ENCODE data around the gene PCDHGA11. TPM values are rescaled to one million over a fixed set of nuclear protein-coding genes. Genes with fewer than 3 reads are reported as not detected.

Gene PCDHGA11
- total and polyA plus RNA-seq, 10 of the 15 experiments (the other 5 are each of a cell fraction or from before 2014, with no cell fraction given), result 0.21 to 3.4 (median 2.2) TPM

DNA sequence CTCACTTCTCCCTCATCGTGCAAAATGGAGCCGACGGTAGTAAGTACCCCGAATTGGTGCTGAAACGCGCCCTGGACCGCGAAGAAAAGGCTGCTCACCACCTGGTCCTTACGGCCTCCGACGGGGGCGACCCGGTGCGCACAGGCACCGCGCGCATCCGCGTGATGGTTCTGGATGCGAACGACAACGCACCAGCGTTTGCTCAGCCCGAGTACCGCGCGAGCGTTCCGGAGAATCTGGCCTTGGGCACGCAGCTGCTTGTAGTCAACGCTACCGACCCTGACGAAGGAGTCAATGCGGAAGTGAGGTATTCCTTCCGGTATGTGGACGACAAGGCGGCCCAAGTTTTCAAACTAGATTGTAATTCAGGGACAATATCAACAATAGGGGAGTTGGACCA is 10.4 kb downstream of the PCDHGA11 start:
- ATAC-seq, result peak; percentile 56
- peak overlapping the region; percentile 81; the same call in 1 of the 2 replicates for H2AFZ ChIP-seq (ENCODE audit: control insufficient read depth, low read depth, low read length)
- no peak overlapping the region for H3K27ac ChIP-seq (ENCODE audit: control insufficient read depth, insufficient read depth)
- CTCF ChIA-PET, result interaction anchor here (1.1 to 4.2 kb wide), 15 partner anchors 8 to 132 kb away, joined by 3 to 61 read pairs (median 15); partner anchors contain the start of genes PCDHGA10, PCDHGA11, PCDHGB3 and PCDHGB7
- POLR2A ChIA-PET, result no interaction called here
- TF ChIP-seq KDM1A (IDR thresholded peaks at IDR 0.05; ENCODE audit: borderline replicate concordance) (no peak), NFYA (IDR thresholded peaks at IDR 0.05; ENCODE audit: borderline replicate concordance, low read depth, low read length) (no peak), CEBPZ (IDR thresholded peaks at IDR 0.05; ENCODE audit: low read depth, low read length) (no peak), DPF2 (IDR thresholded peaks at IDR 0.05) (no peak), ETV6 (conservative IDR thresholded peaks at IDR 0.05 in 1 of 2, IDR thresholded peaks at IDR 0.05 in 1 of 2; ENCODE audit: borderline replicate concordance in 1 of 2, low read depth in 1 of 2) (no peak), JUND (IDR thresholded peaks at IDR 0.05; ENCODE audit: low read depth, low read length) (no peak), NKRF (conservative IDR thresholded peaks at IDR 0.05) (no peak), HDAC2 (IDR thresholded peaks at IDR 0.05) (no peak), MTA3 (IDR thresholded peaks at IDR 0.05; ENCODE audit: borderline replicate concordance, low read length) (no peak), FOS (IDR thresholded peaks at IDR 0.05; ENCODE audit: borderline replicate concordance, extremely low read depth, insufficient read length) (no peak), BMI1 (IDR thresholded peaks at IDR 0.05; ENCODE audit: borderline replicate concordance) (no peak), CHD2 (IDR thresholded peaks at IDR 0.05; ENCODE audit: borderline replicate concordance, low read depth, low read length) (no peak), RBBP5 (conservative IDR thresholded peaks at IDR 0.05) (no peak), USF2 (IDR thresholded peaks at IDR 0.05; ENCODE audit: borderline replicate concordance, low read depth, low read length) (no peak), SIX5 (IDR thresholded peaks at IDR 0.05; ENCODE audit: low read depth, low read length, severe bottlenecking) (no peak), USF1 (IDR thresholded peaks at IDR 0.05; ENCODE audit: borderline replicate concordance, extremely low read length, insufficient read depth, low read depth, low read length) (no peak), TCF3 (IDR thresholded peaks at IDR 0.05; ENCODE audit: borderline replicate concordance, insufficient read depth, low read depth, low read length) (no peak)
- SMC1A ChIA-PET (ENCODE audit: uncharacterized antibody, unreplicated experiment), result interaction anchor here (0.9 to 2.8 kb wide), 10 partner anchors 44 to 132 kb away, joined by 3 to 20 read pairs (median 7); partner anchors contain the start of genes PCDHGB3 and PCDHGC3
- FAIRE-seq, result no peak
- WGBS (ENCODE audit: insufficient coverage, insufficient replicate concordance, low lambda C conversion rate, missing lambda C conversion rate), result 61% methylated on average over 37 of the region's 37 CpGs
- H3K4me1 ChIP-seq (ENCODE audit: control insufficient read depth, insufficient read depth, low read length), result no peaks in the 10 kb centered on the region; the same call in 1 of the 2 replicates
- peak overlapping the region; percentile 43 for H3K4me2 ChIP-seq (ENCODE audit: control insufficient read depth, insufficient read depth)
- H4K20me1 ChIP-seq (ENCODE audit: control insufficient read depth, insufficient read depth), result no peaks in the 10 kb centered on the region
- no peaks in the 10 kb centered on the region for H3K79me2 ChIP-seq (ENCODE audit: control insufficient read depth, insufficient read depth, low read length)
- no peaks in the 10 kb centered on the region for H3K27me3 ChIP-seq (replicated peaks in 1 of 2; ENCODE audit: control insufficient read depth in 2 of 2, insufficient read depth in 2 of 2, low read length in 1 of 2)
- RAD21 ChIA-PET (ENCODE audit: unreplicated experiment), result interaction anchor here (1.1 to 1.9 kb wide), 5 partner anchors 10 to 82 kb away, joined by 3 to 16 read pairs (median 8); partner anchors contain the start of genes PCDHGA11, PCDHGB3 and PCDHGC5
- in situ Hi-C loops (cut with MboI), result no loop called here
- H3K9me3 ChIP-seq (replicated peaks; ENCODE audit: control insufficient read depth, insufficient read depth, low read length), result peaks cover 18% of the 10 kb centered on the region; the same call in 2 of the 3 replicates
- H3K36me3 ChIP-seq (ENCODE audit: control insufficient read depth in 2 of 2, insufficient read depth in 2 of 2, low read length in 1 of 2), result no peaks in the 10 kb centered on the region
- no peak for DNase-seq (ENCODE audit: low read depth, low spot score)
- no peak overlapping the region for H3K4me3 ChIP-seq
- no TSS peak for BruUV-seq (replicated peaks)
- intact Hi-C loops (cut with micrococcal nuclease; ENCODE audit: unreplicated experiment), result no loop called here
- H3K9ac ChIP-seq (ENCODE audit: control insufficient read depth, insufficient read depth, low read length), result no peak overlapping the region
